Colon (tissue), 2 donors: ENCODE measurements around the gene SMC3.
"Not testable (repeated sequence)": the region's sequence is repeated elsewhere in the genome, so short reads cannot be mapped to it uniquely, and the experiment has no call there.

Experiments used
- FAIRE-seq: peaks from 2 replicates; lab custom pipeline; 2012; peaks lifted over from hg19 to GRCh38; lab: Jason Lieb, UNC
- donor health status: control.
- donor health status: control.

The SMC3 gene

DNA sequence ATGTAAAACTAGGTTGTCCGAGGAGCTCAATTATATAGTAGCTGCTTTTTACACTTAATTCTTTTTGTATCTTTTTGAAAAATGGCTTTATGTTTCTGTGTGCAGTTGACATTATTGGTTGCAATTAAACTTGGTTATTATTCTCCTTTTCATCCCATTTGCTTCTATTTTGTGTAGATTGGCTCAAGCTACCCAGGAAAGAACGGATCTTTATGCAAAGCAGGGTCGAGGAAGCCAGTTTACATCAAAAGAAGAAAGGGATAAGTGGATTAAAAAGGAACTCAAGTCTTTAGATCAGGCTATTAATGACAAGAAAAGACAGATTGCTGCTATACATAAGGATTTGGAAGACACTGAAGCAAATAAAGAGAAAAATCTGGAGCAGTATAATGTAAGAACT lies 16.5 kb downstream of the SMC3 start:
- no peak for FAIRE-seq

DNA sequence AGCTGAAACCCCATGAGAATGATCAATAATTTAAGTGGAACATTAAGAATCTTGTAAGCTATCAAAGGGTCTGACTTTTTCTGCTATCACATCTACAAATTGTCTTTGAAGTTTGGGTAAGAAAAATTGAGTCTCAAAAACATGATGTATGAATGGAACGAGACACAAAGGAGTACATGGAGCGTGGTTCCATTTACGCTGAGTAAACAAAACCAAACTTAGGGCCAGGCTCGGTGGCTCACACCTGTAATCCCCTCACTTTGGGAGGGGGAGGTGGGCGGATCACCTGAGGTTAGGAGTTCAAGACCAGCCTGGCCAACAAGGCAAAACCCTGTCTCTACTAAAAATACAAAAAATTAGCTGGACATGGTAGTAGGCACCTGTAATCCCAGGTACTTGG lies 24.3 kb downstream of the SMC3 start:
- FAIRE-seq = no peak

DNA sequence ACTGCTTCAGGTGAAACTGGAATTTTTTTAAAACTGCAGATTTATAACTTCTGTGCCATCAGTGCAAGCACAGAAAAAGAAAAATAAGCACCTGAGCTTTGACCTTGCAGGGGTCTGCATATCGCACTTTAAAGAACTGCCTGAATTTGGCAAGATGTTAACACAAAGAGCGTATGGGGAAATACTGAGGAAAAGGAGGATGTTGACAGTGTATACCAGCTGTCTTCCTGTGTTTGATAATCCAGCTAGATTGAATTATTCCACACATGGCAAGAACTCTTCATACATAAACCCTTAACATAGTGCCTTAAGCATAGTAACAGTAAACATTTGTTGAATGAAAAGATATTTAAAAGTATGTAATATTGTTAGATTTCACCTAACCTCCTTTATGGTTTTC lies 30.0 kb downstream of the SMC3 start:
- no peak for FAIRE-seq

DNA sequence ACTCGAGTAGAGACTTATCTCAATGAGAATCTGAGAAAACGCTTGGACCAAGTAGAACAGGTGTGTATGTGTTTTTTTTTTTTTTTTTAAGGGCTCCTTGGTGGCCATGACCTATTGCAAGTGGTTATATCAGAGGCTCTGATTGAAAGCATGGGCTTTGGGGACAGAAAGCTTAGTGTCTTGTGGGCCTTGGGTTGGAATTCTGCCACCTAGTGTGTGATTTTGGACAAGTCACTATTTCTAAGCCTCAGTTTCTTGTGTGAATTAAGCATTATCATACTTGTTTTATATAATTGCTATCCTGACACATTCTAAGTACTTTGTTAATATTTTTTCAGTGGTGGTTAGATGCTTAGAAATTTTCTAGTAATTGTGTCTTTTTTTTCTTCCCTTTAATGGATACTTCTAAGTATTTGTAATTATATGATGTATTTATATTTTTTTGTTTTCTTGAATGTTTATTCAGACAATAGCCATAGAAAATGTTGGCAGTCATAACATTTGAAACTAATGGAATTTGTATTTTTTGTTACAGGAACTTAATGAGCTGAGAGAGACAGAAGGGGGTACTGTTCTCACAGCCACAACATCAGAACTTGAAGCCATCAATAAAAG lies 33.1 kb downstream of the SMC3 start:
- peak; percentile 77 for FAIRE-seq

DNA sequence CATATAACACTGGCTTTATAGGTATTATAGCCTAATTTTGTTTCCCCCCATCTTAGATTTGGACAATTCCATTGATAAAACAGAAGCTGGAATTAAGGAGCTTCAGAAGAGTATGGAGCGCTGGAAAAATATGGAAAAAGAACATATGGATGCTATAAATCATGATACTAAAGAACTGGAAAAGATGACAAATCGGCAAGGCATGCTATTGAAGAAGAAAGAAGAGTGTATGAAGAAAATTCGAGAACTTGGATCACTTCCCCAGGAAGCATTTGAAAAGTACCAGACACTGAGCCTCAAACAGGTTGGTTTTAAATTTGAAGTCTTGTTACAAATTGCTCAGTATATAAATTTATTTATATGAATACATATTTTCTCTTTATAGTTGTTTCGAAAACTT lies 34.1 kb downstream of the SMC3 start:
- no peak for FAIRE-seq

DNA sequence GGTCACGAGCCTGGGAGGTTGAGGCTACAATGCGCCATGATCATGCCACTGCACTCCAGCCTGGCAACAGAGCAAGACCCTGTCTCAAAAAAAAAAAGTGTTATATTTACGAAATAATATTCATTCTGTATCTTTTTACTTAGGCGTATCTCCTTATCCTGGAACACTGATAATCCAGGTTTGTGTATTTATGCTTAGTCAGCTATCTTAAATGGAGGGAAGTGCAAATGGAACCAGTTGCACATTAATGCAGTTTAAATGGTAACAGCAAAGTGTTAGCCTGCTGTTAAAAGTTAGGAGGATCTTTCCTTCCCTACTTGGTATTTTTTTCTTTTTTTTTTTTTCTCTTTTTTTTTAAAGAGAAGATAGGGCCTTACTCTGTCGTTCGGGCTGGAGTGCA lies 40.6 kb downstream of the SMC3 start:
- no peak for FAIRE-seq

DNA sequence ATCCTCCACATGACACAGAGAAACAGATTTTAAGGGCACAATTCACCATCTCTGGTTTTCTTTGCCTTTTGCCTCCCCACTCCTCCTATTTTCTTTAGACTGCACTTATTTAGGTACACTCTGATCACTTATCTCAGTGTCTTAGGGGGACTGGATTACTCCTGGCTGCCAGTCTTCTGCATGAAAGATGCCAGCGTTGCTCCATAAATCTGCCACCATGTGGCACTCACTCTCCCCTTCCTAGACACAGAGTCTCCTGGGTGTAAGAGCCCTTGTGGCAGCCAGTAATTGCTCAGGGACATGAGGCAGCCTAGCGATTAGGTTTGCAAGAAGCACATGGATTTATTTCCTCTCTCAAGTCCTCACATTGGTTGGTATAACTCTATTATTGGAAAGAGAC lies 42.1 kb downstream of the SMC3 start:
- FAIRE-seq = no peak

DNA sequence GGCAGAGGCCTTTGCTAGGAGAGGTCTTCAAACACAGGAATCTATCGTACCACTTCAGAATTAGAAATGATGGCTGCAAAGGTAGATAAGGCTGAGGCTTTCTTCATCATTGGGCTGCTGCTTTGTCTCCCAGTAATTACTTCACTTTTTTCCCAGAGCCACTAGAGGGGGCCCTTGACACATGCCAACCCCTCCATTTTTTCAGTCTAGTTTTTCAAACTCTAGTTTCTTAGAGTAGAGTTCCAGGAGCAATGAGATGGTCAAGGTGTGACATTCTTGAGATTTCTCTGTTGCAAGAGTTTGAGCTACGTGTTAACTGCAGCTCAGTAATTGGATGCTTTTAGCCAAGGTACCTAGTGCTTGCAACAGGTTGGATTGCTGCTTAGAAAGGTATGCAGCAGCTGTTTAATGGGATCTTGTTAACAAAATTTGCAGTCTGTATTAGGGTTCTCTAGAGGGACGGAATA lies 42.8 kb downstream of the SMC3 start:
- no peak for FAIRE-seq

DNA sequence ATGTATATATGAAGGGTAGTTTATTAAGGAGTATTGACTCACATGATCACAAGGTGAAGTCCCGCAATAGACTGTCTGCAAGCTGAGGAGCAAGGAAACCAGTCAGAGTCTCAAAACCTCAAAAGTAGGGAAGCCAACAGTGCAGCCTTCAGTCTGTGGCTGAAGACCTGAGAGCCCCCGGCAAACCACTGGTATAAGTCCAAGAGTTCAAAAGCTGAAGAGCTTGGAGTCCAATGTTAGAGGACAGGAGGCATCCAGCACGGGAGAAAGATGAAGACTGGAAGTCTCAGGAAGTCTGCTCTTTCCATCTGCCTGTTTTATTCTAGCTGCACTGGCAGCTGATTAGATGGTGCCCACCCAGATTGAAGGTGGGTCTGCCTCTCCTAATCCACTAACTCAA lies 43.3 kb downstream of the SMC3 start:
- not testable (repeated sequence) for FAIRE-seq

DNA sequence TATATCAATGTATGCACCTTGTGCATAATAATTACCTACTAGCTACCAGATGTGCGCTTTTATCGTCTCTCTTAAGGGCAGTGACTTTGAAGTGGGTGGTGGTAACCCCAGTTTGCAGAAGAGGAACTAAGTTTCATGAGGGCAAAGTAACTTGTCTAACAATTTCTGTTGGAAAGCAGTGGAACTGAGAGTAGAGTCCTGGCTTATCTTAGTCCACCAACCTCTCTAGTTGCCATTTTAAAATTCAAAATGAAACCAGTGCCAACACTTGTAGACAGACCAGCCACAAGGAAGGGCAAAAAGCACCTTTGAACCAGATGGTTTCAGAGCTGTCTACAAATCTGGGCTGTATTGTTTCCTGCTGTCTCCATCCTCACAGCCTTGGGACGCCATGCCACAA lies 44.6 kb downstream of the SMC3 start:
- FAIRE-seq = no peak

DNA sequence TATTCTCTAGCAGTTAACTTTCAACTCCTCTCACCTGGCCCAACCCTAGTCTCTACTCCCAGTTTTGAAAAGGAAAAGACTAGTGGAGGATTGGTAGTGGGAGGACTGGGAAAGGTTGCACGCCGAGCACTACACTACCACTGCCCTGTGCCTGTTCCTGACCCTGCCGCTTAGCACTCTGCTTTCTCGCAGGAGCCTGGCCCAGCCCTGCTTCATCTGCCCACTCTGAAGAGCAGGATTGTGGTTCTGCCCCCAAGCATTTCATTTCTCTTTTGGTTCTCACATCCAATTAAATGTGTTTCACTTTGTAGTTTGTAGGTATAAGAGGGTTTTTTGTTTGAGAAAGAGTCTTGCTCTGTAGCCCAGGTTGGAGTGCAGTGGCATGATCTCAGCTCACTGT lies 45.1 kb downstream of the SMC3 start:
- no peak for FAIRE-seq

DNA sequence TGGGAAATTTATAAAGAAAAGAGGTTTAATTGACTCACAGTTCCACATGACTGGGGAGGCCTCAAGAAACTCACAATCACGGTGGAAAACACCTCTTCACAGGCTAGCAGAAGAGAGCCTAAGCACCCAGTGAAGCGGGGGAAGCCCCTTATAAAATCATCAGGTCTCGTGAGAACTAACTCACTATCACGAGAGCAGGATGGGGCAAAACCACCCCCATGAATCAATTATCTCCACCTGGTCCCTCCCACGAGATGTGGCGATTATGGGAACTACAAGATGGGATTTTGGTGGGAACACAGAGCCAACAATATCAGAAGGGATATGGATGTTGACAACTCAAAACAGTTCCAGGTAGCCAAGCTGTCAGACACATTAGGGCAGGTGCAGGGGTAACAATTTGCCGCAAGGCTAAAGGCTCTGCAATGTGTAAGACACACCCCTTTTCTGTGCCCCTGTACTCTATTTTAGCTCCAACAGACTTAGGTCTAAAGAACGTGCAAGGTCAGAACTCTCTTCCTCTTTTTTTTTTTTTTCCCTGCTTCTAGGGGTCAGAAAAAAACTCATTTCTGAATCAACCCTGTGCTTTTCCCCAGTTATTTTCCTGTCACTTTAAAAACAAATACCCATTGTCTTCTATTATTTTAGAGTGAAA lies 46.0 kb downstream of the SMC3 start:
- no peak for FAIRE-seq

DNA sequence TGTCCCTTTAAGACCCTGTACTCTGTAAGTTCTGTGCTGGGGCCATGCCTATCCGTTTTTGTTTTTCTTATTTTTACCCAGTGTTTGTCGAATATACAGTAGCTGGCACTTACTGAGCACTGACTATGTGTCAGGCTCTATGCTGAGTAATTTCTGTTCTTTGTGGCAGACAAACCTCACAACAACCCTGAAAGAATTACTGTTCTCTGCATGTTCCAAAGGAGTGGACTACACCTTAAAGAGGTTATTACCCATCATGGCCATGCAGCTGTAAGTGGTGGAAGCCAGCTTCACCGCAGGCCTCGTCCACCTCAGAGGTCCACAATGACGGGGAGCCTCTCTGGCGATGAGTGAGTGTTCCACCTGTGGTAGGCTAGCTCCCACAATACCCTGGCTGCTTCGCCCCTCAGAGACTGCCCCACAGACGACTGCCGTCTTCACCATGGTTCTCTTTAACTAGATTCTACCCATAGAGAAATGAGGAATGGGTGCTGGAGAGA lies 46.6 kb downstream of the SMC3 start:
- FAIRE-seq = no peak

DNA sequence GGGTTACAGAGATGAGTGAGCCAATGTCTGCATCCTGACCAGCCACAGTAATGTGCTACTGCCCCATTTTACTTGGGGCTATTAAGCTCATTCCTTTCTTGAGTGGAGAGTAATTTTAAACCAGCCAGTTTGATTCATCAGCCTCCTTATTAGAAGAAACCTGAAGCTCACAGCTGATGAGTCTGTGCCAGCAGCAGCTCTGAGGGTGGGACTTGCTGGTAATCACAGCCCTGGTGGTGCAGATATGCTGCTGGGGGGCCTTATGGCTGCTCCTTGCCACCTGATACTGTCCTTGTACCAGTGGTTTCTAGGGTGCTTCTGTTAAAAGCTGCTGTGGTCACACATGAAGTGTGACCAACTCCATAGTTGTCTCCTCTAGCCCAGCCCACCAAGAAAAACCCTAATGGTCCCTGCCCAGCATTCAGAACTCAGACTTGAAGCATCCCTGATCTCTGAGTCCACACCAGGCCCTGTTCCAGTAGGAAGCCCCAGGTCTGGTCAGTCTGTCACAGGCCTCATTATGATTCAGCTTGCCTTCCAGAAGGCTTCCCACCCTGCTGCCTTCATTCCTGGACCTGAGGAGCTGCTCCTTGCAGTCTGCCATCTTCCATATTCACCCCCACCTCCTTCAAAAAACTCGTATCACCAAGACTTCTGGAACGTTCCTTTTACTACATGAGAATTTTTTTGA lies 47.7 kb downstream of the SMC3 start:
- no peak for FAIRE-seq

DNA sequence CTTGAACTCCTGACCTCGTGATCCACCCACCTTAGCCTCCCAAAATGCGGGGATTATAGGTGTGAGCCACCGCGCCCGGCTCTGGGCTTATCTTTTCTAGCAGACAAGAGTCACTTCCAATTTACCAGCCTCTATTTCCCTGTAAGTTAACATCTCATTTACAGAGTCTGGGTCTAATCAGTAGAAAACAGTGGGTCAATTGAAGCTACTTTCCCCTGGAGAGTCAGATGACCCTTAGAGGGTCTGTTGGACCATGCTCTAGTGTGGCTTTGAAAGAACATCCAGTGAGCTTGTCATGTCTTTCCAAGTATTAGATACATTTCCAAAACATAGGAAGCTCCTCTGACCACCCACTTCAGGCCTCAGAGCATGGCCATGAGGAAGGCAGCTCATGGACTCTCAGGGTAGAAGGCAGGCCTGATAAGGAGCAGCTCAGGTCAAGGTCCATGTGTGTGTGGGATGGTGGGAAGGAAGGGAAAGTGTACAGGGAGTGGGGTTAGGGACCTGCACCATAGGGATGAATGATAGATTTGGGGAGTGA lies 49.1 kb downstream of the SMC3 start:
- FAIRE-seq = no peak

DNA sequence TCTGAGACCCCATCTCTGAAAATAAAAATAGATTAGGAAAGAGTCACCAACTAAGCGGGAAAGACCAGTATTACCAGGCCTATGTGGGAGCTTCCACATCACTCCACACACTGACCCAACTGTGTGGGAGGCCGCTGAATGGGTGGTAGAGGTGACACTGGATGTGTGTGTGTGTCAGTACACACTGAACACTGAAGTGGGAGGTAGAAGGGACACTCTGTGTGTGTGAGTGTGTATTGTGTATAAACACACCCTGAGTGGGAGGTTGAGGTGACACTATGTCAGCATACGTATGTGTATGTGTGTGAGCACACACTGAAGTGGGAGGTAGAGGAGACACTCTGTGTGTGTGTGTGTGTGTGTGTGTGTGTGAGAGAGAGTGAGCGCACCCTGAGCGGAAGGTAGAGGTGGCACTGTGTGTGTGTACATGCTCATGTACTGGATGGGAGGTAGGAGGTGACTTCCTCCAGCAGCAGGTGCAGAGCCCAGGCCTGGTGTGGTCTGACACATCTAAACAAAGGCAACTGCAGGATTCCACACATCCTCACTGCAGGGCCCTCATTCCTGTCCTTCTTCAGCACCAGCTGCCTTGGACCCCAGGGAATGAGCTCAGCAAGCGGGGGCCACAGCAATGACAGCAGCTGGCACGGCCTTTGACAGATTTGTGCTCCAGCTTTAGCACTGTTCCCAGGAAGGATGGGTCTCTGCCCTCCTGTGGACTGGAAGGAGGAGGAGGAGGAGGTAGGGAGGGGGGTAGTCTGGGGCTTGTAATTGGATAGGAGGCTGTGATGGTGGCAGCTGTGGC lies 50.1 kb downstream of the SMC3 start:
- FAIRE-seq = no peak

DNA sequence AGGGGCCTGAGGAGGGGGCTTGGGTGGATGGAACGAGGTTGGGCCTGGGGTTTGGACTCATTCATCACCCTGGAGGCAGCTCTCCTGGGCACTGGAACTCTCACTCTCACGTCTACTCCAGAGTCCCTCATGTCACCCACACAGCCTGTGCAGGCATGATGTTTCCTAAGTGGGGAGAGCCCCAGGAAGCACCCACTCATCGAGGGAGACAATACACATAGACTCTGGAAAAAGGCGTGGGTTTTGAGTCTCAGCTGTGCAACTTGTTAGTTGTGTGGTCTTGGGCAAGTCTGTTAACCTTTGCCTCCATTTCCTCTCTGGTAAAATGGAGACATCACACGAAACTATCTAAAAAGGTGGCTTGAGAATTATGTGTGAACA lies 50.7 kb downstream of the SMC3 start:
- FAIRE-seq = no peak

DNA sequence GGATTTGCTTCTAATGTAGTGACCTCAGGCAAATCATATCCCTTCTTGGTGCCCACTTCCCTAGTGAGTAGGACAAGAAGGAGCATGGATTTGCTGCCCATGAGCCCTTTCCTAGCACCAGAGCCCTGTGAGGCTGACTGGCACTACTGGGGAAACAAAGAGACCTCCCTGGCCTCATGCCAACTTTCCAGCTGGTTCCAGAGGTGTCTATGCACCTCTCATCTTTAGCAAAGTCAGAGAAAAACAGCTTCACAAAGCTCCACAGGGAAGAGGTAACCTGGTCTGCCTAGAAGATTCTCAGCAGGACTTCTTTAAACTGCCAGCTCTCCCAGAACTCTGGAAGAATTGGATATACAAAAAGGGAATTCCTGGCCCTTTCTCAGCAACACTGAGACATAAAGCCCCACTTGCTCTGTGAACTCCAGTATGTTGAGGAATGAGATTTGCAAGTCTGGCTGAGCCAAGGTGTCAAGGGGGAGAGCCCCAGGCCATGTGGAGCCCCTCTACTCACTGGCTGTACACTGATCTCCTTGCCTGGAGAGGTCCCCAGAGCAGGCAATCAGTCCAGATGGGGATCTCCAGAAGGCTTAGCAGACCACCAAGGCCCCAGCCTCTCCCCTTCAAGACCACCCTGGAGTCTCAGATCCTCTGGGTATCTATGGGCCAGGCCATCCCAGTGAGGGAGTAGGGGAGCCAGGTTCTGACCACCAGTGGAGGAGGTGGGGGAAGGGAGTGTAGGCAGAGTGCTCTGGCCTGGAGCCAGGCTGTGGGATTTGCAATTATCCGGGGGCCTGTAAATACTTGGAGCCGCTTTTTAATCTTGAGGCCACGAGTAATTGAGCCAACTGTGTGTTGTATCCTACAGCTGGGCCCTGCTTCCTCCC lies 52.3 kb downstream of the SMC3 start:
- no peak for FAIRE-seq

DNA sequence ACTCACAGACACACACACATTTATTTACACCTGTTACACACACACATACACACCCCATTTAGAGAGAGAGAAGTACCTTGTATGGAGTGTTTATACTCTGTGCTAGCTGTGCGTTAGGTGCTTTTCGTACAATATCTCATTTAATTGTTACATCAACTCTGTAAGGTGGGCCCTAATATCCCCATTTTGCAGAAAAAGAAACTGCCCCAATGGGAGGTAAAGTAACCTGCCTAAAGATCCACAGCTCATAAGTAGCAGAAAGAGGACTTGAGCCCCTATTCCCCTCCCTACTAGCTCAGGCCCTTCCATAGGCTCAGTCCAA lies 52.9 kb downstream of the SMC3 start:
- no peak for FAIRE-seq

DNA sequence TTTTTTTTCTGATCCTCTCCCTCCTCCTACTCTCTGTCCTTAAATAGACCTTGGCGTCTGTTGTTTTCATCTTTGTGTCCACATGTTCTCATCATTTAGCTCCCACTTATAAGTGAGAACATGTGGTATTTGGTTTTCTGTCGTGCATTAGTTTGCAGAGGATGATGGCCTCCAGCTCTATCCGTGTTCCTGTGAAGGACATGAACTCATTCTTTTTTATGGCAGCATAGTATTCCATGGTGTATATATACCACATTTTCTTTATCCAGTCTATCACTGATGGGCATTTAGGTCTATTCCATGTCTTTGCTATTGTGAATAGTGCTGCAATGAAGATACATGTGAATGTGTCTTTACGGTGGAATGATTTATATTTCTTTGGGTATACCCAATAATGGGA lies 55.8 kb downstream of the SMC3 start:
- FAIRE-seq = not testable (repeated sequence)

DNA sequence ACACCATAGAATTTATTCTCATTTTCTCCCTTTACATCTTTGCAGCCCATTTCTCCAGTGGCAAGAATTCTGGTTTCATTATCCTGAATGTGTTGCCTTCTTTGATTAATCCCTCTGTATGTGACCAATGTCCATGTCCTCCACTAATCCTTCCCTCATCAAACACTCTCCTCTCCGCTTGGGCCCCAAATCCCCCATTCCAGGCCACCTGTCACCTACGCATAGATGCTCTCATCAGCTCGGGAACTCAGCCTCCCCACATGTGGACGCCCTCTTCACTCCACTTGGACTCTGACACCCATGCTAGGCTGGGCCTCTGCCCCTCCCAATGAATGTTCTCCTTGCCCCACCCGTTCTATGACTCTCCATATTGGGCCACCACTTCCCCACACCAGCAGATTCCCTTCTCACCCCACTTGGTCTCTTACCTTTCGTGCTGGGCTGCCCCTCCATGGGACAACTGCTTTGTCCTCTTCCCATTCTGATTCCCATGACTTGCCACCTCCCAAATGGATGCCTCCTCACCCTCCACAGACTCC lies 57.9 kb downstream of the SMC3 start:
- FAIRE-seq = no peak
